GM23338 (cell line): ENCODE results near the gene ETAA1. TPM values are rescaled to one million over a fixed set of nuclear protein-coding genes. Genes with fewer than 3 reads are reported as not detected.
A peak's percentile ranks its signal among the peaks of the same experiment; 100 is the strongest.

Experiments
- ATAC-seq: fragments of 200-7000 bp; cut with Tn5 transposase; 3 replicates; pipeline ENCODE4 v1.9.1; 2020
- DNase-seq: peaks from one replicate; pipeline ENCODE4 v3.0.0-alpha.2; 2015; ENCODE audit warnings: low spot score
- H2AFZ ChIP-seq: fragments of 200-600 bp; sonication (generic); 2 replicates; pipeline ENCODE4 v1.8.0; 2016; ENCODE audit warnings: antibody characterized with exemption, mild to moderate bottlenecking, moderate library complexity
- H3F3A ChIP-seq: fragments of 200-600 bp; sonication (generic); replicated peaks from 2 replicates; pipeline ENCODE4 v1.8.0; 2017; ENCODE audit warnings: antibody characterized with exemption, mixed run types, low read depth
- H3K27ac ChIP-seq: fragments of 200-600 bp; sonication (generic); 2 replicates; pipeline ENCODE4 v1.6.1; 2016; ENCODE audit warnings: low read depth
- H3K27me3 ChIP-seq: fragments of 200-600 bp; sonication (generic); 2 replicates; pipeline ENCODE4 v1.8.0; 2016; ENCODE audit warnings: mild to moderate bottlenecking, mixed run types, moderate library complexity; ENCODE audit not compliant: insufficient read depth
- H3K36me3 ChIP-seq: fragments of 200-600 bp; sonication (generic); 2 replicates; pipeline ENCODE4 v1.8.0; 2016; ENCODE audit warnings: mild to moderate bottlenecking; ENCODE audit not compliant: insufficient read depth
- H3K4me1 ChIP-seq: fragments of 200-600 bp; sonication (generic); 2 replicates; pipeline ENCODE4 v1.8.0; 2016; ENCODE audit warnings: mild to moderate bottlenecking, moderate library complexity; ENCODE audit not compliant: insufficient read depth
- H3K4me2 ChIP-seq: fragments of 200-600 bp; sonication (generic); 2 replicates; pipeline ENCODE4 v1.7.1; 2017; ENCODE audit warnings: mixed run types
- H3K4me3 ChIP-seq: fragments of 200-600 bp; sonication (generic); 2 replicates; pipeline ENCODE4 v1.6.1; 2016; ENCODE audit warnings: mixed run types
- H3K79me2 ChIP-seq: fragments of 200-600 bp; sonication (generic); replicated peaks from 2 replicates; pipeline ENCODE4 v1.8.0; 2017; ENCODE audit warnings: mild to moderate bottlenecking; ENCODE audit not compliant: insufficient read depth
- H3K9me2 ChIP-seq: fragments of 200-600 bp; sonication (generic); 2 replicates; pipeline ENCODE4 v1.8.0; 2017; ENCODE audit not compliant: insufficient read depth
- H4K20me1 ChIP-seq: fragments of 200-600 bp; sonication (generic); replicated peaks from 2 replicates; pipeline ENCODE4 v1.8.0; 2017; ENCODE audit warnings: mild to moderate bottlenecking; ENCODE audit not compliant: insufficient read depth
- H3K27ac Mint-ChIP-seq: 2 replicates; pipeline ENCODE4 v1.8.0; 2020; ENCODE audit warnings: inconsistent platforms, mild to moderate bottlenecking, moderate library complexity, mixed read lengths
- H3K27me3 Mint-ChIP-seq: 3 replicates; pipeline ENCODE4 v1.8.0; 2022; ENCODE audit warnings: low read depth, mild to moderate bottlenecking, moderate library complexity, mixed read lengths, inconsistent platforms; ENCODE audit not compliant: insufficient read depth, poor library complexity
- H3K36me3 Mint-ChIP-seq: 3 replicates; pipeline ENCODE4 v1.8.0; 2021; ENCODE audit warnings: low read depth, mild to moderate bottlenecking, inconsistent platforms, moderate library complexity, mixed read lengths
- H3K4me1 Mint-ChIP-seq: 3 replicates; pipeline ENCODE4 v1.8.0; 2020; ENCODE audit warnings: mild to moderate bottlenecking, inconsistent platforms, mixed read lengths
- H3K4me3 Mint-ChIP-seq: 3 replicates; pipeline ENCODE4 v1.8.0; 2021; ENCODE audit warnings: moderate library complexity, mild to moderate bottlenecking, inconsistent platforms, mixed read lengths
- H3K9me3 Mint-ChIP-seq: 3 replicates; pipeline ENCODE4 v1.8.0; 2020; ENCODE audit warnings: moderate library complexity, mild to moderate bottlenecking, inconsistent platforms, mixed read lengths
- CREB1 ChIP-seq: fragments of 250-450 bp; sonication (Bioruptor Pico); IDR thresholded peaks from 2 replicates; pipeline ENCODE4 v1.5.0; 2020; ENCODE audit warnings: low read depth, mild to moderate bottlenecking, moderate library complexity
- EZH2phosphoT487 ChIP-seq: fragments of 200-600 bp; sonication (generic); IDR thresholded peaks from one replicate; pipeline ENCODE4 v1.8.1; 2018; ENCODE audit warnings: antibody characterized with exemption; ENCODE audit not compliant: unreplicated experiment
- JUNB ChIP-seq: IDR thresholded peaks from one replicate; pipeline ENCODE4 v1.6.1; 2016; ENCODE audit warnings: antibody characterized with exemption; ENCODE audit not compliant: unreplicated experiment
- ZNF114 ChIP-seq: fragments of 250-450 bp; sonication (Bioruptor Pico); IDR thresholded peaks from 2 replicates; pipeline ENCODE4 v1.5.0; 2020; ENCODE audit warnings: mild to moderate bottlenecking, moderate library complexity
- ZNF331 ChIP-seq: fragments of 250-450 bp; sonication (Bioruptor Pico); IDR thresholded peaks from 2 replicates; pipeline ENCODE4 v1.5.0; 2020; ENCODE audit warnings: low read depth, mild to moderate bottlenecking, moderate library complexity
- ZNF462 ChIP-seq: fragments of 250-450 bp; sonication (Bioruptor Pico); IDR thresholded peaks from 2 replicates; pipeline ENCODE4 v1.5.0; 2020; ENCODE audit warnings: mild to moderate bottlenecking, moderate library complexity
- polyA plus RNA-seq: library from polyadenylated mRNA; unstranded; fragments of >200 nt; fragmentation: Nextera tagmentation; extraction: Ambion mirVana; gene quantifications from 2 replicates; pipeline ENCODE4 v1.2.1, GENCODE V29; 2016
- total RNA-seq: library from RNA; depleted of rRNA; stranded (reverse); fragments of >200 nt; shearing (Covaris generic); gene quantifications from 2 replicates; pipeline ENCODE4 v1.2.3, GENCODE V29; 2014

ETAA1 gene
- total and polyA plus RNA-seq, 2 experiments from 2014 or later = 22.2 to 45.5 TPM

DNA sequence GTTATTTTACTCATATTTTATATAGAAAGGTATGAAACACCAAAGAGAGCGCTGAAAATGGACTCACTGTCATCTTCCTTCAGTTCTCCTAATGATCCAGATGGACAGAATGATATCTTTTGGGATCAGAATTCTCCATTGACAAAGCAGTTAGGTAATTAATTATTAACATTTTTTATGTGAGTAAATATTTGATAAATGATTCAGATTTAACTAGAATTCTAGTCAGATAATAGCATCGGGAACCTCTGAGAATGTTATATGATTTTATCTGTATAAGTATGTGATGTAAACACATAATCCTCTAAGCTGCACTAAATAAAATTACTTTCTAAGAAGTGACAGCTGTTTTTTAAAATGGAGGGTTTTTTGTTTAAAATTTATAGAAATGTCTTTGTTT, 2.0 kb downstream of the ETAA1 start:
- no peaks in the 10 kb centered on the region for H3F3A ChIP-seq
- peaks cover 25% of the 10 kb centered on the region; the same call in 1 of the 2 replicates for H3K36me3 ChIP-seq
- H4K20me1 ChIP-seq = no peaks in the 10 kb centered on the region
- Mint-ChIP-seq H3K36me3 (peaks cover 26% of the 10 kb centered on the region; the same call in 2 of the 3 replicates), H3K27me3 (peaks cover 12% of the 10 kb centered on the region), H3K4me3 (peak overlapping the region; percentile 97), H3K27ac (no peak overlapping the region), H3K9me3 (no peaks in the 10 kb centered on the region), H3K4me1 (peaks cover 27% of the 10 kb centered on the region)
- TF ChIP-seq JUNB = no peak
- TF ChIP-seq ZNF331 = no peak
- no peak for TF ChIP-seq ZNF462
- no peak for TF ChIP-seq CREB1
- no peak for TF ChIP-seq EZH2phosphoT487
- no peak for TF ChIP-seq ZNF114 (CRISPR knock-in tag)
- no peak for ATAC-seq
- peak overlapping the region; percentile 75; the same call in 1 of the 2 replicates for H3K4me2 ChIP-seq
- H3K4me1 ChIP-seq = peaks cover 15% of the 10 kb centered on the region; the same call in 1 of the 2 replicates
- no peaks in the 10 kb centered on the region for H3K27me3 ChIP-seq
- peaks cover 29% of the 10 kb centered on the region for H3K79me2 ChIP-seq
- no peaks in the 10 kb centered on the region for H3K9me2 ChIP-seq
- peak overlapping the region; percentile 72; the same call in 1 of the 2 replicates for H3K4me3 ChIP-seq
- no peak overlapping the region for H2AFZ ChIP-seq
- no peak for DNase-seq
- H3K27ac ChIP-seq = no peak overlapping the region
